HepG2 (cell line): ENCODE data around the gene PPP1R27. TPM values are rescaled to one million over a fixed set of nuclear protein-coding genes. Genes with fewer than 3 reads are reported as not detected.

Experiments used
- AGO2 ChIP-seq: fragments of 200-400 bp; formaldehyde crosslinking; optimal IDR thresholded peaks from 2 replicates; pipeline ENCODE3; 2017; ENCODE audit warnings: mild to moderate bottlenecking, low read depth, low read length, moderate library complexity
- CBX5 ChIP-seq: sonication (generic); formaldehyde crosslinking; IDR thresholded peaks from 2 replicates; pipeline ENCODE4 v1.4.0; 2020; ENCODE audit warnings: missing genetic modification reagents, borderline replicate concordance
- CHD2 ChIP-seq: IDR thresholded peaks from 2 replicates; pipeline ENCODE4 v1.6.1; 2011; ENCODE audit warnings: low read depth, low read length, improper control_type of control experiment
- MEIS1 ChIP-seq: sonication (generic); formaldehyde crosslinking; IDR thresholded peaks from 2 replicates; pipeline ENCODE4 v1.9.0; 2021; ENCODE audit warnings: mild to moderate bottlenecking, missing genetic modification reagents, moderate library complexity, borderline replicate concordance
- MNT ChIP-seq: fragments of 450-650 bp; IDR thresholded peaks from 2 replicates; pipeline ENCODE4 v1.6.1; 2016
- MTA3 ChIP-seq: sonication (generic); formaldehyde crosslinking; IDR thresholded peaks from 2 replicates; pipeline ENCODE4 v1.4.0; 2020; ENCODE audit warnings: missing genetic modification reagents
- MXD1 ChIP-seq: sonication (generic); formaldehyde crosslinking; IDR thresholded peaks from 2 replicates; pipeline ENCODE4 v1.4.0; 2020; ENCODE audit warnings: mild to moderate bottlenecking, missing genetic modification reagents
- ZNF24 ChIP-seq: fragments of 450-650 bp; IDR thresholded peaks from 2 replicates; pipeline ENCODE4 v1.6.1; 2017; ENCODE audit warnings: antibody characterized with exemption, mild to moderate bottlenecking
- ZNF329 ChIP-seq: sonication (generic); formaldehyde crosslinking; IDR thresholded peaks from 2 replicates; pipeline ENCODE4 v1.9.0; 2021; ENCODE audit warnings: low read depth, mild to moderate bottlenecking, missing genetic modification reagents
- ZNF543 ChIP-seq: sonication (generic); formaldehyde crosslinking; IDR thresholded peaks from 2 replicates; pipeline ENCODE4 v1.4.0; 2020; ENCODE audit warnings: mild to moderate bottlenecking, missing genetic modification reagents
- ZNF788 ChIP-seq: sonication (generic); formaldehyde crosslinking; IDR thresholded peaks from 2 replicates; pipeline ENCODE4 v1.5.0; 2020; ENCODE audit warnings: mild to moderate bottlenecking, missing genetic modification reagents, borderline replicate concordance
- ZNF879 ChIP-seq: sonication (generic); formaldehyde crosslinking; IDR thresholded peaks from 2 replicates; pipeline ENCODE4 v1.8.1; 2023; ENCODE audit warnings: missing genetic modification reagents
- ZSCAN22 ChIP-seq: sonication (generic); formaldehyde crosslinking; IDR thresholded peaks from 2 replicates; pipeline ENCODE4 v1.4.0; 2020; ENCODE audit warnings: mild to moderate bottlenecking, missing genetic modification reagents
- polyA plus RNA-seq, 8 experiments: library from polyadenylated mRNA; depleted of rRNA in 3 of 8; stranded (reverse) in 7 of 8; unstranded in 1 of 8; fragments of >200 nt; fragmentation: Illumina TruSeq in 4 of 8; extraction: Trizol in 4 of 8; gene quantifications; 2 replicates each; pipeline versions ENCODE4 v1.2.1 to v1.2.3, GENCODE V29; 2011 to 2016; ENCODE audit warnings: low read depth in 4 of 8, missing spikeins in 1 of 8, mixed read lengths in 1 of 8; ENCODE audit not compliant: insufficient read depth in 1 of 8
- total RNA-seq, 5 experiments: library from RNA; depleted of rRNA; stranded (reverse); fragments of >200 nt; fragmentation: Illumina TruSeq; extraction: Trizol; gene quantifications; 2 replicates each; pipeline ENCODE4 v1.2.3, GENCODE V29; 2016; ENCODE audit warnings: low read depth in 1 of 5
- TF ChIP-seq, protein P1 (sequence below): sonication (generic); formaldehyde crosslinking; IDR thresholded peaks from 2 replicates; pipeline ENCODE4 v1.4.0; 2020; ENCODE audit warnings: mild to moderate bottlenecking, missing genetic modification reagents
- TF ChIP-seq, protein P2 (sequence below): sonication (generic); formaldehyde crosslinking; IDR thresholded peaks from 2 replicates; pipeline ENCODE4 v1.4.0; 2020; ENCODE audit warnings: missing genetic modification reagents
- TF ChIP-seq, protein P3 (sequence below): sonication (generic); formaldehyde crosslinking; IDR thresholded peaks from 2 replicates; pipeline ENCODE4 v1.4.0; 2020; ENCODE audit warnings: mild to moderate bottlenecking, missing genetic modification reagents

PPP1R27 gene
- total and polyA plus RNA-seq, 2 of the 13 experiments (the other 11 are each of a cell fraction or from before 2014, with no cell fraction given): 0.17 to 1.00 TPM

- TF ChIP-seq MEIS1 (CRISPR knock-in tag): peak; percentile 89
- TF ChIP-seq ZNF788 (CRISPR knock-in tag): peak; percentile 96
- 0 out of 2 replicates have a peak, but pooled peaks have one; percentile 0 for TF ChIP-seq CHD2
- no peak for TF ChIP-seq MTA3 (CRISPR knock-in tag)
- 0 out of 2 replicates have a peak, but pooled peaks have one; percentile 66 for TF ChIP-seq ZSCAN22 (CRISPR knock-in tag)
- TF ChIP-seq ZNF24: peak; percentile 53; the same call in 1 of the 2 replicates
- no peak for TF ChIP-seq CBX5 (CRISPR knock-in tag)
- peak; percentile 60; the same call in 1 of the 2 replicates for TF ChIP-seq MNT
- TF ChIP-seq MXD1 (CRISPR knock-in tag): peak; percentile 81
- TF ChIP-seq, protein P1, sequence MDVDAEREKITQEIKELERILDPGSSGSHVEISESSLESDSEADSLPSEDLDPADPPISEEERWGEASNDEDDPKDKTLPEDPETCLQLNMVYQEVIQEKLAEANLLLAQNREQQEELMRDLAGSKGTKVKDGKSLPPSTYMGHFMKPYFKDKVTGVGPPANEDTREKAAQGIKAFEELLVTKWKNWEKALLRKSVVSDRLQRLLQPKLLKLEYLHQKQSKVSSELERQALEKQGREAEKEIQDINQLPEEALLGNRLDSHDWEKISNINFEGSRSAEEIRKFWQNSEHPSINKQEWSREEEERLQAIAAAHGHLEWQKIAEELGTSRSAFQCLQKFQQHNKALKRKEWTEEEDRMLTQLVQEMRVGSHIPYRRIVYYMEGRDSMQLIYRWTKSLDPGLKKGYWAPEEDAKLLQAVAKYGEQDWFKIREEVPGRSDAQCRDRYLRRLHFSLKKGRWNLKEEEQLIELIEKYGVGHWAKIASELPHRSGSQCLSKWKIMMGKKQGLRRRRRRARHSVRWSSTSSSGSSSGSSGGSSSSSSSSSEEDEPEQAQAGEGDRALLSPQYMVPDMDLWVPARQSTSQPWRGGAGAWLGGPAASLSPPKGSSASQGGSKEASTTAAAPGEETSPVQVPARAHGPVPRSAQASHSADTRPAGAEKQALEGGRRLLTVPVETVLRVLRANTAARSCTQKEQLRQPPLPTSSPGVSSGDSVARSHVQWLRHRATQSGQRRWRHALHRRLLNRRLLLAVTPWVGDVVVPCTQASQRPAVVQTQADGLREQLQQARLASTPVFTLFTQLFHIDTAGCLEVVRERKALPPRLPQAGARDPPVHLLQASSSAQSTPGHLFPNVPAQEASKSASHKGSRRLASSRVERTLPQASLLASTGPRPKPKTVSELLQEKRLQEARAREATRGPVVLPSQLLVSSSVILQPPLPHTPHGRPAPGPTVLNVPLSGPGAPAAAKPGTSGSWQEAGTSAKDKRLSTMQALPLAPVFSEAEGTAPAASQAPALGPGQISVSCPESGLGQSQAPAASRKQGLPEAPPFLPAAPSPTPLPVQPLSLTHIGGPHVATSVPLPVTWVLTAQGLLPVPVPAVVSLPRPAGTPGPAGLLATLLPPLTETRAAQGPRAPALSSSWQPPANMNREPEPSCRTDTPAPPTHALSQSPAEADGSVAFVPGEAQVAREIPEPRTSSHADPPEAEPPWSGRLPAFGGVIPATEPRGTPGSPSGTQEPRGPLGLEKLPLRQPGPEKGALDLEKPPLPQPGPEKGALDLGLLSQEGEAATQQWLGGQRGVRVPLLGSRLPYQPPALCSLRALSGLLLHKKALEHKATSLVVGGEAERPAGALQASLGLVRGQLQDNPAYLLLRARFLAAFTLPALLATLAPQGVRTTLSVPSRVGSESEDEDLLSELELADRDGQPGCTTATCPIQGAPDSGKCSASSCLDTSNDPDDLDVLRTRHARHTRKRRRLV (CRISPR knock-in tag): 0 out of 2 replicates have a peak, but pooled peaks have one; percentile 32
- peak; percentile 92 for TF ChIP-seq ZNF543 (CRISPR knock-in tag)
- peak; percentile 87 for TF ChIP-seq ZNF329 (CRISPR knock-in tag)
- peak; percentile 94 for TF ChIP-seq ZNF879 (CRISPR knock-in tag)
- TF ChIP-seq, protein P2, sequence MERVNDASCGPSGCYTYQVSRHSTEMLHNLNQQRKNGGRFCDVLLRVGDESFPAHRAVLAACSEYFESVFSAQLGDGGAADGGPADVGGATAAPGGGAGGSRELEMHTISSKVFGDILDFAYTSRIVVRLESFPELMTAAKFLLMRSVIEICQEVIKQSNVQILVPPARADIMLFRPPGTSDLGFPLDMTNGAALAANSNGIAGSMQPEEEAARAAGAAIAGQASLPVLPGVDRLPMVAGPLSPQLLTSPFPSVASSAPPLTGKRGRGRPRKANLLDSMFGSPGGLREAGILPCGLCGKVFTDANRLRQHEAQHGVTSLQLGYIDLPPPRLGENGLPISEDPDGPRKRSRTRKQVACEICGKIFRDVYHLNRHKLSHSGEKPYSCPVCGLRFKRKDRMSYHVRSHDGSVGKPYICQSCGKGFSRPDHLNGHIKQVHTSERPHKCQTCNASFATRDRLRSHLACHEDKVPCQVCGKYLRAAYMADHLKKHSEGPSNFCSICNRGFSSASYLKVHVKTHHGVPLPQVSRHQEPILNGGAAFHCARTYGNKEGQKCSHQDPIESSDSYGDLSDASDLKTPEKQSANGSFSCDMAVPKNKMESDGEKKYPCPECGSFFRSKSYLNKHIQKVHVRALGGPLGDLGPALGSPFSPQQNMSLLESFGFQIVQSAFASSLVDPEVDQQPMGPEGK (CRISPR knock-in tag): peak; percentile 89; the same call in 1 of the 2 replicates
- TF ChIP-seq, protein P3, sequence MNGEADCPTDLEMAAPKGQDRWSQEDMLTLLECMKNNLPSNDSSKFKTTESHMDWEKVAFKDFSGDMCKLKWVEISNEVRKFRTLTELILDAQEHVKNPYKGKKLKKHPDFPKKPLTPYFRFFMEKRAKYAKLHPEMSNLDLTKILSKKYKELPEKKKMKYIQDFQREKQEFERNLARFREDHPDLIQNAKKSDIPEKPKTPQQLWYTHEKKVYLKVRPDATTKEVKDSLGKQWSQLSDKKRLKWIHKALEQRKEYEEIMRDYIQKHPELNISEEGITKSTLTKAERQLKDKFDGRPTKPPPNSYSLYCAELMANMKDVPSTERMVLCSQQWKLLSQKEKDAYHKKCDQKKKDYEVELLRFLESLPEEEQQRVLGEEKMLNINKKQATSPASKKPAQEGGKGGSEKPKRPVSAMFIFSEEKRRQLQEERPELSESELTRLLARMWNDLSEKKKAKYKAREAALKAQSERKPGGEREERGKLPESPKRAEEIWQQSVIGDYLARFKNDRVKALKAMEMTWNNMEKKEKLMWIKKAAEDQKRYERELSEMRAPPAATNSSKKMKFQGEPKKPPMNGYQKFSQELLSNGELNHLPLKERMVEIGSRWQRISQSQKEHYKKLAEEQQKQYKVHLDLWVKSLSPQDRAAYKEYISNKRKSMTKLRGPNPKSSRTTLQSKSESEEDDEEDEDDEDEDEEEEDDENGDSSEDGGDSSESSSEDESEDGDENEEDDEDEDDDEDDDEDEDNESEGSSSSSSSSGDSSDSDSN: peak; percentile 76
- peak; percentile 100 for TF ChIP-seq AGO2
These were observed 36.8 kb upstream of the PPP1R27 start (continued) for GRCh38 chr17:81871387-81872230.
